HG03064 (cell line): Measurements from ENCODE around the gene MSI2.

Experiments
- ATAC-seq: cut with Tn5 transposase; IDR thresholded peaks from one replicate; pipeline ENCODE4 v1.9.1; 2021; ENCODE audit warnings: low read depth; ENCODE audit not compliant: unreplicated experiment

Gene MSI2

GRCh38 chr17:57269052-57269451, 12.7 kb downstream of the MSI2 start:
- ATAC-seq = no peak

DNA sequence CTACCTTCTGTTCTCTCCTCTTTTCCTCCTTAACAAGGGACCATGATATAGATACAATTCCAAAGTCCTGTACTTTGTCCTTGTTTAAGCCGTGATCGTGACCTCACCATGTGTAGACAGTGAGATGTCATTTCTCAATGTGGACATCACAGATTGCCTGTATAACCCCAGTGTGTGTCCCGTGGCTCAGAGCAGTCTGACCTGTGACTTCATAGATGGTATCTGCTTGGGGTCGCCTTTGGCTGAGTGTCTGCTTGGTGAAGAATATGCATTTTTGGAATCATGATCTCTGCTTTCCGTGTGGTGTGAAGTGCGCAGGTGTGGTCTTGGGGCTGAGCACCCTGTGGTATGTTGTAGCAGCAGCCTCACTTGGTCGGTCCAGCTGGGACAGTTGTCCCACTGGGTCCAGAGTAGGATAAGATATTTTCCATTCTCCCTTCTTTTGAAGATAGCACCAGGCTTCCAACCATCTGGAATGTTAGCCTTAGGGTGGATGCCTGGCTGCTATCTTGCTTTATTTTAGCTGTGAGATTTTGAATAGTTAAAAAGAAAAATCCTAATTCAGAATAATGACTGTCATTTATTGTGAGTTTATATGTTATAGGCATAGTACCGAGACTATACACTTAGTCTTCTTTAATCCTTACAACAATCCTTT, 13.4 kb downstream of the MSI2 start:
- ATAC-seq = no peak

GRCh38 chr17:57270801-57271245, 14.5 kb downstream of the MSI2 start:
- ATAC-seq = no peak

DNA sequence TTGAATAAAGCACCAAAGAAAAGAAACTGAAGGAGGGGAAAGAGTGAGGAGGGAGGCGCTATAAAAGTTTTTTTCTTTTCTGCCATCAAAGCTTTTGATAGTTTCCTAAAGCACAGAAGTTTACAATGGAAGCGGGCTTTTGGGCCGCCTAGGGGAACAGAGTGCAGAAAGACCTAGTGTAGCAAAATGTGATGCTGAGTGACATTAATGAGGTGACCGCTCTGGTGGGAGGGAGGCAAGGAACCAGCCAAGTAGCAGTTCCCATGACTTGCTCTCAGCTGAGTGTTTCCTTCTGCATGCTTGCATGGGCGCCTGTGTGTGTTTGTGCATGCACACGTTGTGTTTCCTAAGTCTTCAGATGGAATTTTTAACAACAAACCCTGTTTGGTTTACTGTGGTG, 15.5 kb downstream of the MSI2 start:
- ATAC-seq = no peak

GRCh38 chr17:57273490-57273889, 17.2 kb downstream of the MSI2 start:
- no peak for ATAC-seq

- ATAC-seq = no peak
Measured at GRCh38 chr17:57274162-57274561, 17.8 kb downstream of the MSI2 start.

- no peak for ATAC-seq
Measured at GRCh38 chr17:57275071-57275764, 18.9 kb downstream of the MSI2 start.

DNA sequence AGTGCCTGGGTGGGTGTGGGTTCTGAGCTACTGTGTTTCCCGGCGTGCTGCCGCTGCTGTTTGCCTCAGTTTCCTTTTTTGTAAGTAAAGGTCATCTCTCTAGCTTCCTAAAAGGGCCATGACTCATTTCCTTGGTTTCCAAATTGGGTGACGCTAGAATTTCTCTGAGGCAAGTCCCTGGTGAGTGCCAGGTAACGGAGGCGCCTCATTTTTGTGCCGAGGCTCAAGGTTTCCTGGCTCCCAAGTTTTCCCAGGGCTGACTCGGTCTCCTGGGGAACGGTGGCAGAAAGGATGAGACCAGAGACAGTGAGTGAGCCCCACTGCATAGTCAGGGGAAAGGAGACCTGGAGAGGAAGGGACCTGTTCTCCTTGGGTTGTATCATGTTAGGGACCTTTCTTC, 20.3 kb downstream of the MSI2 start:
- no peak for ATAC-seq

- ATAC-seq = no peak
Measured at GRCh38 chr17:57277923-57278604, 21.7 kb downstream of the MSI2 start.

- no peak for ATAC-seq
Measured at GRCh38 chr17:57278740-57279387, 22.5 kb downstream of the MSI2 start.

DNA sequence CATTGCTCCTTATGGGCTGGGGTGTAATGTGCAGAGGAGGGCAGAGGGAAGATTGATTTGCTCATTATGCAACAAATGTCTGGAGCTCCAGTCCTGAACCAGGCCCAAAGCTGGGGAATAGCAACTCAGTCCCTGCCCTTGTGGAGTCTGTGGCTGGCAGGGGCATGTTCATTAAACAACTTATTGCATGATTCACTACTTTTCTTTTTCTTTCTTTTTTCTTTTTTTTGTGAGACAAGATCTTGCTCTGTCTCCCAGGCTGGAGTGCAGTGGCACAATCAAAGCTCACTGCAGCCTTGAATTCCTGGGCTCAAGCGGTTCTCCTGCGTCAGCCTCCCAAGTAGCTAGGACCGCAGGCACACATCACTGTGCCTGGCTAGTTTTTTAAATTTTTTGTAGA, 23.1 kb downstream of the MSI2 start:
- no peak for ATAC-seq

DNA sequence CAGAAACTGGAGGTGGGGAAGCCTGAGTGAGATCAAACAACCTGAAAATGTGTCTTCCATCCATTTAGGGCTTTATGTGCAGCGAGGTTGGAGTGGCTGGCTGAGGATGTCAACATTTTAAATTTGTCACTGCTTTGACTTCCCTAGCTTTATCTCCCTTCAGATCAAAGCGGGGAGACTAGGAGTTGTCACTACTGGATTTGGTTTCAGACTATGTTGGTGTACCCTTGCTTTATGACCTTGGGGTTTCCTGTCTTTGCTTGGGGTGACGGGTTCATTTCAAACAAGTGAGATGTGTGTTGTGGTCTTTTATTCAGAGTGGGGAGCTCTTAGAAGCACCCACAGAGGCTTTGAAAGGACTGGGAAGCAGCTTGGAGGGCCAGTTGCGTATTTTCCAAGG, 25.6 kb downstream of the MSI2 start:
- no peak for ATAC-seq

- no peak for ATAC-seq
Measured at GRCh38 chr17:57282296-57282695, 26.0 kb downstream of the MSI2 start.

- ATAC-seq = no peak
Measured at GRCh38 chr17:57283203-57283971, 27.1 kb downstream of the MSI2 start.

GRCh38 chr17:57284583-57284982, 28.3 kb downstream of the MSI2 start:
- no peak for ATAC-seq

DNA sequence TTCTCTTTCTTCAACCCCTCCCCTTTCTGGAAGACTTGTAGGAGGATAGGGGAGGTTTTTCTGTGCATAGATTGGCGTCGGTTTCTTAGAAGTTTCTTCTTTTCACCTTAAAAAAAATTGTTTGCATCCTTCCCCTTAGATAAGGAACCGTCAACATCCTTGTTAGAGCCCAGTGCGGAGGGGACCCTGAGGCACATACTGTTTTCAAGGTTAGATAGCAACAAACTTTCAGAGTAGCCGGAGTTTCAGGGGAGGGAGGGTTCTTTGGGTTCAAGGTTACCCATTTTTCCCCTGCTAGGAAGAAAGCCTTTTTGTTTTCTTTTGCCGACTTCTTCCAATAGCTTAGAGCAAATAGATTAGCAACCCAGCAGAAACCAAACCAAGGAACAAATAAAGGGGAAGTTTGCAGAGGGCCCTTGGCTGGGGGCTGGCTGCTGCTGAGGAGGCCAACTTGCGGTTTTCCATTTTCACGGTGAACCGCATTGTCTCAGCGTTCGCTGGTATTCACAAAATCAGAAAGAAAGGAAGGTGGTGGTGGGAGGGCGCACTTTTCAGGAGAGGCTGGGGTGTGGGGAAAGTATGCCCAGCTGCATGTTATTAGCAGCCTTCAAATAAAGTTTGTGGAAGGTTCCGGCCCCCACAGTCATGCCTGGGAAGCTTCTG, 28.8 kb downstream of the MSI2 start:
- no peak for ATAC-seq

GRCh38 chr17:57285701-57286100, 29.4 kb downstream of the MSI2 start:
- no peak for ATAC-seq

GRCh38 chr17:57286399-57287105, 30.2 kb downstream of the MSI2 start:
- no peak for ATAC-seq

DNA sequence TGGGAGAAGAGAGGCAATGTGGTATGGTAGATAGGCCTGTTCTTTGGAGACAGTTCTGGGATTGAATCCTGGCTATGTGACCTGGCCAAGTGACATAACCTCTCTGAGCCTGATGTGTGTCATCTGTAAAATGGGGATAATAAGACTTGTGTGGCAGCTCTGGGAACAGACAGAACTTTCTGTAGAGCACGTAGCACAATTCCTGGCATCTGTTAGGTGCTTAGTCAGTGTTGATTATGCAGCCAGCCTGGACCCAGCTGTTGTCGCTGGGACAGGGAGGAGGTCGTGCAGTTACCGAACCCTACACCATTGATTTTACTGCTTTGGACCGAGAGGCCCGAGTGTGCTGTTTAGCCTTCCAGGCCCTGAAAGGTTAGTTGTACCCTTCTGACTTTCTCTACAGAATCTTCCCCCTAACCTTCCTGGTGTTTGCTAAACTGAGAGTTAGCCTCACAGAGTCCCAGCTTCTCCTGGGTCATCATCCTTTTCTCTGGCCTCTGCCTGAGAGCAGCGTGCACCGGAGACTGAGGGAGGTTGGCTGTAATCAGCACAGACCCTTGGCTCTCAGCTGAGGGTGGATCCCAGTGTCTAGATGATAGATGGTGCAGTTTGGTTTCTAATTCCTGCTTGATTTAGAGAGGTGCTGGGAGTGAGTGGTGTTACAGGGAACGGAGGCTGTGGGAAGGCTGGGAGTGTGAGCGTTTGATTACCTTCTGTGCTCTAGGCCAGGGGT, 31.9 kb downstream of the MSI2 start:
- ATAC-seq = no peak
